A204.1 (cell line): ENCODE measurements around the gene COL15A1.

Experiments
- FAIRE-seq: peaks from 2 replicates; lab custom pipeline; 2012; peaks lifted over from hg19 to GRCh38; lab: Jason Lieb, UNC

Gene COL15A1

GRCh38 chr9:99056886-99057664 is 113.4 kb downstream of the COL15A1 start:
- FAIRE-seq: no peak

GRCh38 chr9:99057665-99058625 is 114.2 kb downstream of the COL15A1 start:
- no peak for FAIRE-seq

- FAIRE-seq: no peak
These were observed 115.5 kb downstream of the COL15A1 start for GRCh38 chr9:99058964-99059921.

GRCh38 chr9:99060621-99061020 is 116.9 kb downstream of the COL15A1 start:
- FAIRE-seq: no peak

- FAIRE-seq: no peak
These were observed 118.8 kb downstream of the COL15A1 start for GRCh38 chr9:99062549-99062948.

- no peak for FAIRE-seq
These were observed 119.8 kb downstream of the COL15A1 start for GRCh38 chr9:99063522-99063921.

- no peak for FAIRE-seq
These were observed 122.9 kb downstream of the COL15A1 start for GRCh38 chr9:99066571-99066970.

GRCh38 chr9:99069075-99069474 is 125.4 kb downstream of the COL15A1 start:
- FAIRE-seq: no peak

- no peak for FAIRE-seq
These were observed 125.8 kb downstream of the COL15A1 start for GRCh38 chr9:99069546-99069945.

- no peak for FAIRE-seq
These were observed 127.0 kb downstream of the COL15A1 start for GRCh38 chr9:99070681-99071080.

- FAIRE-seq: no peak
These were observed 127.8 kb downstream of the COL15A1 start for GRCh38 chr9:99071313-99072039.

GRCh38 chr9:99072040-99072394 is 128.3 kb downstream of the COL15A1 start:
- FAIRE-seq: no peak

- FAIRE-seq: no peak
These were observed 129.6 kb downstream of the COL15A1 start for GRCh38 chr9:99073347-99073746.

- no peak for FAIRE-seq
These were observed 130.5 kb downstream of the COL15A1 start for GRCh38 chr9:99073985-99074901.

- no peak for FAIRE-seq
These were observed 131.2 kb downstream of the COL15A1 start for GRCh38 chr9:99074902-99075245.

- no peak for FAIRE-seq
These were observed 131.7 kb downstream of the COL15A1 start for GRCh38 chr9:99075246-99075912.

- FAIRE-seq: no peak
These were observed 132.3 kb downstream of the COL15A1 start for GRCh38 chr9:99076030-99076429.

- FAIRE-seq: no peak
These were observed 132.9 kb downstream of the COL15A1 start for GRCh38 chr9:99076483-99077171.

GRCh38 chr9:99078717-99079116 is 135.0 kb downstream of the COL15A1 start:
- FAIRE-seq: no peak
